ENCODE measurements around the gene DCHS2.

DCHS2 gene

GRCh38 chr4:154503598-154503997 is 12.0 kb upstream of the DCHS2 start:
- Histone ChIP-seq H3K4me1 (no peaks in the 10 kb centered on the region), H3K4me3 (no peak overlapping the region), H3K27ac (no peak overlapping the region), H3K27me3 (peaks cover 0 to 31% of the 10 kb centered on the region in 2 donors), H3K9me3 (no peaks in the 10 kb centered on the region), H3K36me3 (no peaks in the 10 kb centered on the region)
- peak in 1 of 2 experiments; percentile 17 for TF ChIP-seq CTCF (IDR thresholded peaks at IDR 0.05)
- intact Hi-C loops (cut with DNase I; ENCODE audit: low total_unique reads): no loop called here
- no peak for DNase-seq

GRCh38 chr4:154502111-154502510 is 10.5 kb upstream of the DCHS2 start:
- no peak for TF ChIP-seq CTCF (IDR thresholded peaks at IDR 0.05)
- peaks cover 0 to 41% of the 10 kb centered on the region in 2 donors for H3K27me3 ChIP-seq
- intact Hi-C loops (cut with DNase I; ENCODE audit: low total_unique reads): no loop called here

GRCh38 chr4:154497889-154498288 is 6.3 kb upstream of the DCHS2 start:
- intact Hi-C loops (cut with DNase I; ENCODE audit: low total_unique reads): no loop called here
- H3K27me3 ChIP-seq: peaks cover 0 to 30% of the 10 kb centered on the region in 2 donors
- no peaks in the 10 kb centered on the region for H3K36me3 ChIP-seq
- no peak for TF ChIP-seq CTCF (IDR thresholded peaks at IDR 0.05)
- no peak overlapping the region for H3K4me3 ChIP-seq
- no peak for DNase-seq
- no peaks in the 10 kb centered on the region for H3K4me1 ChIP-seq
- H3K9me3 ChIP-seq: no peaks in the 10 kb centered on the region
- no peak overlapping the region for H3K27ac ChIP-seq

More at GRCh38 chr4:154502111-154502510, 10.5 kb upstream of the DCHS2 start:
- H3K36me3 ChIP-seq: no peaks in the 10 kb centered on the region
- H3K4me1 ChIP-seq: no peaks in the 10 kb centered on the region
- no peaks in the 10 kb centered on the region for H3K9me3 ChIP-seq
- DNase-seq: no peak
- H3K4me3 ChIP-seq: no peak overlapping the region
- no peak overlapping the region for H3K27ac ChIP-seq

GRCh38 chr4:154495867-154496266 is 4.3 kb upstream of the DCHS2 start:
- TF ChIP-seq CTCF (IDR thresholded peaks at IDR 0.05): no peak
- no peaks in the 10 kb centered on the region for H3K9me3 ChIP-seq
- no peak for DNase-seq
- intact Hi-C loops (cut with DNase I; ENCODE audit: low total_unique reads): no loop called here
- peaks cover 0 to 17% (median 14%) of the 10 kb centered on the region in 4 donors for H3K4me1 ChIP-seq
- no peaks in the 10 kb centered on the region for H3K36me3 ChIP-seq
- H3K27ac ChIP-seq: no peak overlapping the region
- H3K27me3 ChIP-seq: peaks cover 0 to 41% of the 10 kb centered on the region in 2 donors
- no peak overlapping the region for H3K4me3 ChIP-seq

GRCh38 chr4:154492288-154492687 is 689 bp upstream of the DCHS2 start:
- H3K36me3 ChIP-seq: no peaks in the 10 kb centered on the region
- TF ChIP-seq CTCF (IDR thresholded peaks at IDR 0.05): no peak
- no peak for DNase-seq
- intact Hi-C loops (cut with DNase I; ENCODE audit: low total_unique reads): no loop called here
- peaks cover 0 to 26% (median 23%) of the 10 kb centered on the region in 4 donors for H3K4me1 ChIP-seq
- no peak overlapping the region for H3K27ac ChIP-seq
- peaks cover 0 to 52% of the 10 kb centered on the region in 2 donors for H3K27me3 ChIP-seq
- peak overlapping the region; percentile 30 to 49 for H3K4me3 ChIP-seq
- H3K9me3 ChIP-seq: no peaks in the 10 kb centered on the region
